HepG2 (cell line): ENCODE measurements around the gene SYCE1. TPM values are rescaled to one million over a fixed set of nuclear protein-coding genes. Genes with fewer than 3 reads are reported as not detected.

Experiments
- ATAC-seq: fragments of 200-7000 bp; cut with Tn5 transposase; 3 replicates; pipeline ENCODE4 v1.9.1; 2020; ENCODE audit warnings: mild to moderate bottlenecking, moderate library complexity
- BruUV-seq: library from RNA; stranded (reverse); fragments of 400-500 nt; replicated peaks from 2 replicates; lab custom pipeline; 2021; lab: Mats Ljungman, UMichigan
- CTCF ChIA-PET: fragments of 300-600 bp; formaldehyde crosslinking; extraction: SDS; loops from one replicate; lab custom pipeline; 2021; ENCODE audit warnings: low total read pairs, inconsistent platforms, low intra/inter-chr PET ratio; lab: Yijun Ruan, JAX
- POLR2A ChIA-PET: fragments of 350-600 bp; sonication (Branson Sonifier 250); formaldehyde crosslinking; loops from one replicate; lab custom pipeline; 2020; ENCODE audit warnings: antibody characterized with exemption, inconsistent platforms; lab: Yijun Ruan, JAX
- DNase-seq: peaks from one replicate; pipeline ENCODE4 v3.0.0-alpha.2; 2015; ENCODE audit warnings: low spot score
- FAIRE-seq: peaks from 3 replicates; lab custom pipeline; 2011; peaks lifted over from hg19 to GRCh38; lab: Jason Lieb, UNC
- H2AFZ ChIP-seq: one replicate; pipeline ENCODE4 v1.6.1; 2011; ENCODE audit warnings: low read length, inconsistent platforms
- H3K27ac ChIP-seq: fragments of 300-600 bp; 3 replicates; pipeline ENCODE4 v1.8.0; 2011; ENCODE audit warnings: mixed run types, mild to moderate bottlenecking, mixed read lengths, low read length, inconsistent platforms; ENCODE audit not compliant: insufficient read depth; ENCODE audit errors: extremely low read length
- H3K27me3 ChIP-seq, 2 experiments: fragments of 200-600 bp in 1 of 2; 2 replicates in 1 of 2; 3 replicates in 1 of 2; pipeline versions ENCODE4 v1.6.0 to v1.8.0; 2011; ENCODE audit warnings: low read length in 2 of 2, mild to moderate bottlenecking in 2 of 2, moderate library complexity in 2 of 2, inconsistent platforms in 1 of 2; ENCODE audit not compliant: insufficient read depth in 2 of 2, control insufficient read depth in 1 of 2
- H3K36me3 ChIP-seq, 2 experiments: fragments of 200-600 bp in 1 of 2; replicated peaks in 1 of 2; 2 replicates in 1 of 2; 3 replicates in 1 of 2; pipeline versions ENCODE4 v1.5.1 to v1.8.0; 2011; ENCODE audit warnings: low read length in 2 of 2, inconsistent platforms in 1 of 2; ENCODE audit not compliant: insufficient read depth in 2 of 2, control insufficient read depth in 1 of 2
- H3K4me1 ChIP-seq: 2 replicates; pipeline ENCODE4 v1.5.1; 2012; ENCODE audit warnings: low read length, inconsistent platforms; ENCODE audit not compliant: insufficient read depth
- H3K4me2 ChIP-seq: 2 replicates; pipeline ENCODE4 v1.6.0; 2011; ENCODE audit warnings: low read depth, low read length, inconsistent platforms
- H3K4me3 ChIP-seq, 3 experiments: fragments of 200-600 bp in 1 of 3; sonication (generic), shearing (Covaris generic) in 1 of 3; replicated peaks in 1 of 3; 2 replicates each; pipeline ENCODE4 v1.5.1; 2011 to 2016; ENCODE audit warnings: low read length in 3 of 3, inconsistent platforms in 2 of 3, low read depth in 2 of 3, mild to moderate bottlenecking in 2 of 3, control low read depth in 1 of 3, mixed read lengths in 1 of 3; ENCODE audit not compliant: insufficient read depth in 1 of 3
- H3K79me2 ChIP-seq: one replicate; pipeline ENCODE4 v1.6.1; 2011; ENCODE audit warnings: low read length, inconsistent platforms; ENCODE audit not compliant: insufficient read depth
- H3K9ac ChIP-seq: 2 replicates; pipeline ENCODE4 v1.6.0; 2011; ENCODE audit warnings: mild to moderate bottlenecking, low read depth, low read length, inconsistent platforms; ENCODE audit not compliant: insufficient read depth
- H3K9me3 ChIP-seq: 2 replicates; pipeline ENCODE4 v1.5.1; 2012; ENCODE audit warnings: mild to moderate bottlenecking, low read length
- H4K20me1 ChIP-seq: 2 replicates; pipeline ENCODE4 v1.6.0; 2011; ENCODE audit warnings: inconsistent platforms, mild to moderate bottlenecking, low read length, moderate library complexity; ENCODE audit not compliant: insufficient read depth
- DZIP1 ChIP-seq: sonication (generic); formaldehyde crosslinking; IDR thresholded peaks from 2 replicates; pipeline ENCODE4 v1.5.0; 2020; ENCODE audit warnings: mild to moderate bottlenecking, missing genetic modification reagents
- HOXA9 ChIP-seq: sonication (generic); formaldehyde crosslinking; IDR thresholded peaks from 2 replicates; pipeline ENCODE4 v1.8.1; 2022; ENCODE audit warnings: missing genetic modification reagents, mild to moderate bottlenecking, moderate library complexity, borderline replicate concordance
- MNT ChIP-seq: fragments of 450-650 bp; IDR thresholded peaks from 2 replicates; pipeline ENCODE4 v1.6.1; 2016
- NCOA1 ChIP-seq: sonication (generic); formaldehyde crosslinking; IDR thresholded peaks from 2 replicates; pipeline ENCODE4 v1.9.0; 2021; ENCODE audit warnings: missing genetic modification reagents
- NR0B2 ChIP-seq: sonication (generic); formaldehyde crosslinking; IDR thresholded peaks from 2 replicates; pipeline ENCODE4 v1.4.0; 2020; ENCODE audit warnings: mild to moderate bottlenecking, missing genetic modification reagents
- SNRNP70 ChIP-seq: fragments of 200-400 bp; formaldehyde crosslinking; IDR thresholded peaks from 2 replicates; pipeline ENCODE4 v1.6.1; 2017; ENCODE audit warnings: mild to moderate bottlenecking, low read depth, low read length, moderate library complexity
- ZNF597 ChIP-seq: sonication (generic); formaldehyde crosslinking; IDR thresholded peaks from 2 replicates; pipeline ENCODE4 v1.5.0; 2020; ENCODE audit warnings: missing genetic modification reagents
- ZNF816 ChIP-seq: sonication (generic); formaldehyde crosslinking; IDR thresholded peaks from 2 replicates; pipeline ENCODE4 v1.8.0; 2022; ENCODE audit warnings: missing genetic modification reagents, mild to moderate bottlenecking, borderline replicate concordance
- WGBS: methylation state at CpG from one replicate; pipeline ENCODE4 v1.1.6; 2017; ENCODE audit warnings: low lambda C conversion rate; 5-methylcytosine and 5-hydroxymethylcytosine counted together
- in situ Hi-C: cut with HindIII; loops from 2 replicates; pipeline ENCODE4 v1.10.0; 2017; ENCODE audit warnings: low pct_unique_long_range_greater_than_20kb; ENCODE audit not compliant: extremely low pct_ligation_motif_present
- intact Hi-C: fragments of 100-400 bp; cut with micrococcal nuclease; formaldehyde crosslinking; loops from one replicate; pipeline ENCODE4 v1.10.0; 2022; ENCODE audit not compliant: unreplicated experiment
- polyA plus RNA-seq, 8 experiments: library from polyadenylated mRNA; depleted of rRNA in 3 of 8; stranded (reverse) in 7 of 8; unstranded in 1 of 8; fragments of >200 nt; fragmentation: Illumina TruSeq in 4 of 8; extraction: Trizol in 4 of 8; gene quantifications; 2 replicates each; pipeline versions ENCODE4 v1.2.1 to v1.2.3, GENCODE V29; 2011 to 2016; ENCODE audit warnings: low read depth in 4 of 8, missing spikeins in 1 of 8, mixed read lengths in 1 of 8; ENCODE audit not compliant: insufficient read depth in 1 of 8
- total RNA-seq, 5 experiments: library from RNA; depleted of rRNA; stranded (reverse); fragments of >200 nt; fragmentation: Illumina TruSeq; extraction: Trizol; gene quantifications; 2 replicates each; pipeline ENCODE4 v1.2.3, GENCODE V29; 2016; ENCODE audit warnings: low read depth in 1 of 5

The SYCE1 gene
- total and polyA plus RNA-seq, 2 of the 13 experiments (the other 11 are each of a cell fraction or from before 2014, with no cell fraction given) = not detected

GRCh38 chr10:133559216-133559615 lies 6.2 kb downstream of the SYCE1 start:
- DNase-seq (no peak), FAIRE-seq (no peak), ATAC-seq (no peak)
- no peak for TF ChIP-seq MNT
- no peak for TF ChIP-seq NCOA1 (CRISPR knock-in tag)
- Histone ChIP-seq H3K27me3 (peaks cover 0 to 35% of the 10 kb centered on the region in 2 experiments), H3K4me2 (no peak overlapping the region), H3K4me1 (no peaks in the 10 kb centered on the region), H3K9me3 (no peaks in the 10 kb centered on the region), H3K9ac (no peak overlapping the region), H4K20me1 (no peaks in the 10 kb centered on the region), H3K79me2 (no peaks in the 10 kb centered on the region), H3K4me3 (no peak overlapping the region), H2AFZ (no peak overlapping the region), H3K27ac (no peak overlapping the region), H3K36me3 (no peaks in the 10 kb centered on the region)
- CTCF ChIA-PET = no interaction called here
- 17% methylated on average over 10 of the region's 11 CpGs for WGBS
- in situ Hi-C loops = no loop called here
- intact Hi-C loops = no loop called here
- BruUV-seq = no TSS peak
- POLR2A ChIA-PET = no interaction called here

- in situ Hi-C loops = no loop called here
- POLR2A ChIA-PET = no interaction called here
- Histone ChIP-seq H3K4me2 (no peak overlapping the region), H3K36me3 (no peaks in the 10 kb centered on the region), H3K27ac (no peak overlapping the region), H3K27me3 (peaks cover 0 to 40% of the 10 kb centered on the region in 2 experiments), H4K20me1 (no peaks in the 10 kb centered on the region), H3K4me1 (no peaks in the 10 kb centered on the region), H3K4me3 (no peak overlapping the region), H3K9ac (no peak overlapping the region), H2AFZ (no peak overlapping the region), H3K9me3 (no peaks in the 10 kb centered on the region), H3K79me2 (no peaks in the 10 kb centered on the region)
- no peak for TF ChIP-seq SNRNP70
- no peak for TF ChIP-seq ZNF597 (CRISPR knock-in tag)
- TF ChIP-seq HOXA9 (CRISPR knock-in tag) = no peak
- TF ChIP-seq DZIP1 (CRISPR knock-in tag) = no peak
- no peak for TF ChIP-seq NR0B2 (CRISPR knock-in tag)
- no peak for TF ChIP-seq ZNF816 (CRISPR knock-in tag)
- CTCF ChIA-PET = no interaction called here
- ATAC-seq = no peak
- 2% methylated on average over 3 of the region's 3 CpGs for WGBS
- intact Hi-C loops = no loop called here
- no peak for FAIRE-seq
- BruUV-seq = no TSS peak
- no peak for DNase-seq
These were observed 8.0 kb downstream of the SYCE1 start for GRCh38 chr10:133557381-133557780.
